Caco-2 (cell line): Measurements from ENCODE around the gene SLC35G2. TPM values are rescaled to one million over a fixed set of nuclear protein-coding genes. Genes with fewer than 3 reads are reported as not detected.
"Not testable (repeated sequence)": the region's sequence is repeated elsewhere in the genome, so short reads cannot be mapped to it uniquely, and the experiment has no call there.

Experiments used
- BruUV-seq: library from RNA; stranded (reverse); fragments of 400-500 nt; replicated peaks from 2 replicates; lab custom pipeline; 2021; lab: Mats Ljungman, UMichigan
- CTCF ChIA-PET: fragments of 300-600 bp; sonication (Branson Sonifier 250); formaldehyde crosslinking; loops from one replicate; lab custom pipeline; 2022; ENCODE audit warnings: antibody characterized with exemption; lab: Charles Lee
- POLR2A ChIA-PET: fragments of 300-600 bp; sonication (Branson Sonifier 250); formaldehyde crosslinking; loops from one replicate; lab custom pipeline; 2022; ENCODE audit warnings: antibody characterized with exemption; lab: Charles Lee
- DNase-seq, 2 experiments: peaks; one replicate each; pipeline versions ENCODE4 v3.0.0 to v3.0.0-alpha.2; 2020 to 2022
- H3K27me3 ChIP-seq: replicated peaks from 2 replicates; pipeline ENCODE4 v1.6.0; 2011; ENCODE audit warnings: low read length; ENCODE audit not compliant: control insufficient read depth, insufficient read depth
- H3K36me3 ChIP-seq: 2 replicates; pipeline ENCODE4 v1.5.1; 2011; ENCODE audit warnings: low read length; ENCODE audit not compliant: control insufficient read depth, insufficient read depth
- H3K4me1 ChIP-seq: fragments of 250-450 bp; sonication (Bioruptor Pico); 2 replicates; pipeline ENCODE4 v1.5.1; 2020; ENCODE audit warnings: mild to moderate bottlenecking
- H3K4me3 ChIP-seq: 2 replicates; pipeline ENCODE4 v1.5.1; 2011; ENCODE audit warnings: low read depth, mild to moderate bottlenecking, control low read depth, low read length
- H3K9me3 ChIP-seq: fragments of 250-450 bp; sonication (Bioruptor Pico); 2 replicates; pipeline ENCODE4 v1.5.1; 2020; ENCODE audit warnings: mild to moderate bottlenecking, moderate library complexity
- H3K27ac Mint-ChIP-seq: one replicate; pipeline ENCODE4 v1.8.0; 2022; ENCODE audit warnings: mixed read lengths; ENCODE audit not compliant: unreplicated experiment
- H3K27me3 Mint-ChIP-seq: one replicate; pipeline ENCODE4 v1.8.0; 2022; ENCODE audit warnings: mixed read lengths; ENCODE audit not compliant: insufficient read depth, unreplicated experiment
- H3K36me3 Mint-ChIP-seq: one replicate; pipeline ENCODE4 v1.8.0; 2022; ENCODE audit warnings: mild to moderate bottlenecking, mixed read lengths; ENCODE audit not compliant: insufficient read depth, unreplicated experiment
- H3K4me1 Mint-ChIP-seq: one replicate; pipeline ENCODE4 v1.8.0; 2022; ENCODE audit warnings: low read depth, mixed read lengths; ENCODE audit not compliant: unreplicated experiment
- H3K4me3 Mint-ChIP-seq: one replicate; pipeline ENCODE4 v1.8.0; 2022; ENCODE audit warnings: mild to moderate bottlenecking, moderate library complexity, mixed read lengths; ENCODE audit not compliant: unreplicated experiment
- H3K9me3 Mint-ChIP-seq: one replicate; pipeline ENCODE4 v1.8.0; 2022; ENCODE audit warnings: mixed read lengths; ENCODE audit not compliant: unreplicated experiment
- intact Hi-C: fragments of 100-400 bp; cut with micrococcal nuclease; formaldehyde crosslinking; loops from one replicate; pipeline ENCODE4 v1.10.0; 2022; ENCODE audit not compliant: unreplicated experiment
- total RNA-seq: library from RNA; stranded (reverse); gene quantifications from 2 replicates; pipeline ENCODE4 v1.2.3, GENCODE V29; 2022
- TF ChIP-seq, protein P1 (sequence below), 2 experiments: fragments of 200-600 bp in 1 of 2; IDR thresholded peaks; 1 replicate in 1 of 2; 2 replicates in 1 of 2; pipeline versions ENCODE4 v1.5.1 to v1.8.0; 2011 to 2022; ENCODE audit warnings: antibody characterized with exemption in 1 of 2, control low read depth in 1 of 2, inconsistent platforms in 1 of 2, low read depth in 1 of 2, low read length in 1 of 2, mild to moderate bottlenecking in 1 of 2, moderate library complexity in 1 of 2; ENCODE audit not compliant: insufficient read depth in 1 of 2, severe bottlenecking in 1 of 2, unreplicated experiment in 1 of 2

The SLC35G2 gene
- total RNA-seq, 1 experiment from 2014 or later = 4.2 TPM

DNA sequence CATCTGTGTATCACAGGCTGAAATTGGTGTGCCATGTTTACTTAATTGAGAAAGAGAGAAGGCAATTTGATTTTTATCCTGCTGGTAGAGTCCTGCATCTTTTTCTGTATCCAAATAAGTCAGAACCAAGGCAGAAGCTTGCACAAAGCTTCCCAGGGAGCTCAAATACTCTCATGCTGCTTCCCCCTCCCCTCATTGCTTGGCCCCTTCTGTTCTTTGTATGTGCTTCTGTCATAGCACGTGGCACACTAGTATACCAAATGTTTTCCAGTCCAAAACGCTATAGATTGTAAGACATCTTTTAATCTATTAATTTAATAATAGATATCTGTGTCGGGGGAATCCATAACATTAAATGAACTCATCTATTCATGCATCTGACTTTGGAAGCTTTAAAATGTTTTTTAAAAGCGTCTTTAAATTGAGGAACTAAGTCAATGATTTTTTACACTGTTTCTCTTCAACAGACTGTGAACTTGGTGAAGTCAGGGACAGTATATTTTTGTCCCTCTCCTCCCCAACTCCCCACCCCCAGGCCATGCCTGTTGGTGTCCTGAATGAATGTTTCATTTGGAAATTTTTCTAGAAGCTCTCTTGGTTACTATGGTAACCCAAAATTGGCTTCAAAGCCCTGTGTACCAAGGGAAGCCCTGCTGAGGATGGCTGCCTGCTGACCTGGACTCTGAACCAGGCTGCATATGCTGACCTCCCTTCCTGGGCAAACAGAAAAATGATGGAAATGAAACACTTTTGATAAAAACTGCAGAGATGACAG is 26.2 kb upstream of the SLC35G2 start:
- Mint-ChIP-seq H3K36me3 (no peaks in the 10 kb centered on the region), H3K9me3 (no peaks in the 10 kb centered on the region), H3K4me1 (no peaks in the 10 kb centered on the region), H3K27ac (no peak overlapping the region), H3K4me3 (no peak overlapping the region), H3K27me3 (no peaks in the 10 kb centered on the region)
- no TSS peak for BruUV-seq
- TF ChIP-seq, protein P1, sequence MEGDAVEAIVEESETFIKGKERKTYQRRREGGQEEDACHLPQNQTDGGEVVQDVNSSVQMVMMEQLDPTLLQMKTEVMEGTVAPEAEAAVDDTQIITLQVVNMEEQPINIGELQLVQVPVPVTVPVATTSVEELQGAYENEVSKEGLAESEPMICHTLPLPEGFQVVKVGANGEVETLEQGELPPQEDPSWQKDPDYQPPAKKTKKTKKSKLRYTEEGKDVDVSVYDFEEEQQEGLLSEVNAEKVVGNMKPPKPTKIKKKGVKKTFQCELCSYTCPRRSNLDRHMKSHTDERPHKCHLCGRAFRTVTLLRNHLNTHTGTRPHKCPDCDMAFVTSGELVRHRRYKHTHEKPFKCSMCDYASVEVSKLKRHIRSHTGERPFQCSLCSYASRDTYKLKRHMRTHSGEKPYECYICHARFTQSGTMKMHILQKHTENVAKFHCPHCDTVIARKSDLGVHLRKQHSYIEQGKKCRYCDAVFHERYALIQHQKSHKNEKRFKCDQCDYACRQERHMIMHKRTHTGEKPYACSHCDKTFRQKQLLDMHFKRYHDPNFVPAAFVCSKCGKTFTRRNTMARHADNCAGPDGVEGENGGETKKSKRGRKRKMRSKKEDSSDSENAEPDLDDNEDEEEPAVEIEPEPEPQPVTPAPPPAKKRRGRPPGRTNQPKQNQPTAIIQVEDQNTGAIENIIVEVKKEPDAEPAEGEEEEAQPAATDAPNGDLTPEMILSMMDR (IDR thresholded peaks at IDR 0.05; ENCODE audit: insufficient read depth in 1 of 2, low read depth in 1 of 2, low read length in 1 of 2, severe bottlenecking in 1 of 2, unreplicated experiment in 1 of 2) = no peak
- Histone ChIP-seq H3K4me3 (no peak overlapping the region), H3K27me3 (no peaks in the 10 kb centered on the region), H3K36me3 (no peaks in the 10 kb centered on the region), H3K4me1 (0 out of 2 replicates have a peak, but pooled peaks cover 3% of the 10 kb centered on the region), H3K9me3 (no peaks in the 10 kb centered on the region)
- intact Hi-C loops = no loop called here
- POLR2A ChIA-PET = no interaction called here
- DNase-seq = no peak
- CTCF ChIA-PET = no interaction called here

DNA sequence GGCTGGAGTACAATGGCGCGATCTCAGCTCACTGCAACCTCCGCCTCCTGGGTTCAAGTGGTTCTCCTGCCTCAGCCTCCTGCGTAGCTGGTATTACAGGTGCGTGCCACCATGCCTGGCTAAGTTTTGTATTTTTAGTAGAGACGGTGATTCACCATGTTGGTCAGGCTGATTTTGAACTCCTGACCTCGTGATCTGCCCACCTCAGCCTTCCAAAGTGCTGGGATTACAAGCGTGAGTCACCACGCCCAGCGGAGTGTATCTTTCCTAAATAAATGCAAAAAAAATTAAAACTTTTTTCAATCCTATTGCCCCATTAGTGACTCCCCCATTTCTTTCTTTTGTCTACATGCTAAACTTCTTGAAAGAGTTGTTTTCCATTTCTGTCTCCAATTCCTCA is 17.8 kb upstream of the SLC35G2 start:
- POLR2A ChIA-PET = interaction anchor here (0.5 kb wide), 1 partner anchor 30 kb away, joined by 6 read pairs; no protein-coding TSS in a partner anchor
- H3K4me3 Mint-ChIP-seq, BruUV-seq, DNase-seq, H3K9me3 ChIP-seq, H3K27me3 Mint-ChIP-seq, H3K4me3 ChIP-seq, H3K4me1 Mint-ChIP-seq, H3K36me3 ChIP-seq, H3K27ac Mint-ChIP-seq, intact Hi-C loops, H3K4me1 ChIP-seq, CTCF ChIA-PET, H3K9me3 Mint-ChIP-seq, H3K36me3 Mint-ChIP-seq, H3K27me3 ChIP-seq: not testable (repeated sequence)

DNA sequence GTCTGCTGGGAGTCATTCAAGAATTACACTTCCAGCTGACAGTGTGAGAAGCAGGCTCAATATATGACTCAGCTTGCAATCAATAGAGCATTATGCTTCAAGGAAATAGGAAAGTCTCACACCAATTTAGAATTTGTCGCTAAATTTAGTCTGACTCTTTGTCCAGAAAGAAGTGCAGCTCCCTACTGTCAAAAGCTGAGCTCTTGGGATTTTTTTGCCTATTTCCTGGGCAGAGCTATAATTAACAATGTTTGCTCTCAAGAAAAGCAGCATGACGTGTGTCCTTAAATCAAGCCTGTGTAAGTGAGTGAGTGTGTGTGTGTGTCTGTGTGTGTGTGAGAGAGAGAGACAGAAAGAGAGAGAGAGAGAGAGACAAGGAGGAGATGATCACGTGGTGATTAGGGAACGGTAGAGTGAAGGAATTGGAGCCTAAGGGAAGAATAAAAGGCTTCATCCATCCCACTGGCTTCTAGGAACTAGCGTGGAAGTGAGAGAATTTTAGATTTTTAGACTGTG is 16.4 kb upstream of the SLC35G2 start:
- peaks cover 6% of the 10 kb centered on the region for H3K4me1 Mint-ChIP-seq
- no peaks in the 10 kb centered on the region for H3K36me3 Mint-ChIP-seq
- CTCF ChIA-PET = no interaction called here
- TF ChIP-seq, protein P1 (IDR thresholded peaks at IDR 0.05; ENCODE audit: insufficient read depth in 1 of 2, low read depth in 1 of 2, low read length in 1 of 2, severe bottlenecking in 1 of 2, unreplicated experiment in 1 of 2) = no peak
- no peaks in the 10 kb centered on the region for H3K4me1 ChIP-seq
- H3K9me3 Mint-ChIP-seq = no peaks in the 10 kb centered on the region
- no peaks in the 10 kb centered on the region for H3K27me3 ChIP-seq
- intact Hi-C loops = no loop called here
- no peaks in the 10 kb centered on the region for H3K9me3 ChIP-seq
- H3K36me3 ChIP-seq = no peaks in the 10 kb centered on the region
- no peak overlapping the region for H3K4me3 ChIP-seq
- H3K27me3 Mint-ChIP-seq = no peaks in the 10 kb centered on the region
- no peak overlapping the region for H3K27ac Mint-ChIP-seq
- POLR2A ChIA-PET = no interaction called here
- no peak for DNase-seq
- BruUV-seq = no TSS peak
- no peak overlapping the region for H3K4me3 Mint-ChIP-seq
